Measurements from ENCODE around the gene PLCB4.

DNA sequence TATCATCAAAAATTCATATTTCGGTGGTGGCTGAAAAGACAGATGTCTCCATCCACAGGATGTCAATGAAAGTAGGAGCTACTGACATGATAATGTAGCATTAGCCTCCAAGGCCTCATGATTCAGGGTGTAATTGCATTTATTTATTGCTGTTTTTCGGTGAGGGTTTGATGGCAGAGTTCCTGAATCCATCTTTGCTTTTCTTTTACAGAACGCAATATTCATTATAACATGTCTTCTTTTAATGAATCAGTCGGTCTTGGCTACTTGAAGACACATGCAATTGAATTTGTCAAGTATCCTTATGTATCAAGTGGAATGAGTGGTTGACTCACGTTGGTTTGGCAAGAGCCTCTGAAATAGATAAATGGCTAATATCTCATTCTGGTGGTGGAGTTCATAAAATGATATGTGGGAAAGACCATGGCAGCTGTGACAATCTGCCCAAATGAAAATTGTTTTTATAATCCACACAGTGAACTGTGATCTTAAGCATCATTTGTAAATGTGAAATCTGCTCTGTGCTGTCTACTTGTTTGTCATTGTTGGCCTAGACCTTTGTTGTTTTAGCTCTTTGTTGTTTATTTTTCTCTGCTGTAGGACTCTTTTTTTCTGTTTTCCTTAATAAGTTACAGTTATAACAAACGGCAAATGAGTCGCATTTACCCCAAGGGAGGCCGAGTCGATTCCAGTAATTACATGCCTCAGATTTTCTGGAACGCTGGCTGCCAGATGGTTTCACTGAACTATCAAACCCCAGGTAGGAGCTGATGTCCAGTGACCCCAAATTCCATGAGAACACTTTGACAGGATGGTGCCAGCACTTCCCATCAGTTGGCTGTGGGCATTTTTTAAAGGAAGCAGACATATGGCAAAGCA is 339.8 kb downstream of the PLCB4 start:
- TF ChIP-seq, protein P1, sequence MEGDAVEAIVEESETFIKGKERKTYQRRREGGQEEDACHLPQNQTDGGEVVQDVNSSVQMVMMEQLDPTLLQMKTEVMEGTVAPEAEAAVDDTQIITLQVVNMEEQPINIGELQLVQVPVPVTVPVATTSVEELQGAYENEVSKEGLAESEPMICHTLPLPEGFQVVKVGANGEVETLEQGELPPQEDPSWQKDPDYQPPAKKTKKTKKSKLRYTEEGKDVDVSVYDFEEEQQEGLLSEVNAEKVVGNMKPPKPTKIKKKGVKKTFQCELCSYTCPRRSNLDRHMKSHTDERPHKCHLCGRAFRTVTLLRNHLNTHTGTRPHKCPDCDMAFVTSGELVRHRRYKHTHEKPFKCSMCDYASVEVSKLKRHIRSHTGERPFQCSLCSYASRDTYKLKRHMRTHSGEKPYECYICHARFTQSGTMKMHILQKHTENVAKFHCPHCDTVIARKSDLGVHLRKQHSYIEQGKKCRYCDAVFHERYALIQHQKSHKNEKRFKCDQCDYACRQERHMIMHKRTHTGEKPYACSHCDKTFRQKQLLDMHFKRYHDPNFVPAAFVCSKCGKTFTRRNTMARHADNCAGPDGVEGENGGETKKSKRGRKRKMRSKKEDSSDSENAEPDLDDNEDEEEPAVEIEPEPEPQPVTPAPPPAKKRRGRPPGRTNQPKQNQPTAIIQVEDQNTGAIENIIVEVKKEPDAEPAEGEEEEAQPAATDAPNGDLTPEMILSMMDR (IDR thresholded peaks at IDR 0.05), result no peak
- no peak for TF ChIP-seq EZH2 (IDR thresholded peaks at IDR 0.05)
